ENCODE data around the gene ESYT1.

The ESYT1 gene

DNA sequence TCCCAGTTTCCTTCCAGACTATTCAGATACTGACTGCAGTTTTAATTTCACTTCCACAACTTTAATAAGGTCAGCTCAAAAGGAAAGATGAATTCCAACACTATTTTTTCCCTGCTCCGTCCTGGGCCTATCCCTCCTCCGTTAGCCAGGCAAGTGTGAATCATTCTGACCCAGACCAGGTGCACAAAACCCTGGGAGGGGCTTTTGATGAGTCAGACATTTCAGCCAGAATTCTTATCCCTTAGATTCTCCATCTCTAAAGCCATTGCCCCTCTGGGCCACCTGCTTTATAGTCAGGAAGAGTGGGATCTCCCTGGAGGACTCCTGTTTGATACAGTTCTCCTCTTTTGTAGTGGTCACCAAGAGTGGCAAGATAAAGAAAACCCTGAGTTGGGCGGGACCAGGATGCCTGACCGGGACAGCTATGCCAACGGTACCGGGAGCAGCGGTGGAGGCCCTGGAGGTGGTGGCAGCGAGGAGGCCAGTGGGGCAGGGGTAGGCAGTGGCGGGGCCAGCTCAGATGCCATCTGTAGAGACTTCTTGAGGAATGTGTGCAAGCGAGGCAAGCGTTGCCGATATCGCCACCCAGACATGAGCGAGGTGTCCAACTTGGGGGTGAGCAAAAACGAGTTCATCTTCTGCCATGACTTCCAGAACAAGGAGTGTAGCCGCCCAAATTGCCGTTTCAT lies 7.8 kb upstream of the ESYT1 start:
- intact Hi-C loops (cut with DNase I): loop anchor here (10.0 kb wide), 1 partner anchor 344 kb away; the partner anchor contains the start of gene SPRYD4
- no peak for DNase-seq

DNA sequence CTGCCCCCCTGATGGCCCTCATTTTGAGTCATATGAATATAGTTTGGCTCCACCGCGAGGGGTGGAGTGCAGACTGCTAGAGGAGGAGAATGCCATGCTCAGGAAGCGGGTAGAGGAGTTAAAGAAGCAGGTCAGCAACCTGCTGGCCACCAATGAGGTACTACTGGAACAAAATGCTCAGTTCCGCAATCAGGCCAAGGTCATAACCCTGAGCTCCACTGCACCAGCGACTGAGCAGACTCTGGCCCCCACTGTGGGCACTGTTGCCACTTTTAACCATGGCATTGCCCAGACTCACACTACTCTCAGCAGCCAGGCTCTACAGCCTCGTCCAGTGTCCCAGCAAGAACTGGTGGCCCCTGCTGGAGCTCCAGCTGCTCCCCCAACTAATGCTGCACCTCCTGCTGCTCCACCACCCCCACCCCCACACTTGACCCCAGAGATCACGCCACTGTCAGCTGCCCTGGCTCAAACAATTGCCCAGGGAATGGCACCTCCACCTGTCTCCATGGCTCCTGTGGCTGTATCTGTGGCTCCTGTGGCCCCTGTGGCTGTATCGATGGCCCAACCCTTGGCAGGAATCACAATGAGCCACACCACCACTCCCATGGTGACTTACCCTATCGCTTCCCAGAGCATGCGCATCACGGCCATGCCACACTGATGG lies 6.7 kb upstream of the ESYT1 start:
- DNase-seq: no peak
- intact Hi-C loops (cut with DNase I): loop anchor here (10.0 kb wide), 1 partner anchor 343 kb away; the partner anchor contains the start of gene SPRYD4

DNA sequence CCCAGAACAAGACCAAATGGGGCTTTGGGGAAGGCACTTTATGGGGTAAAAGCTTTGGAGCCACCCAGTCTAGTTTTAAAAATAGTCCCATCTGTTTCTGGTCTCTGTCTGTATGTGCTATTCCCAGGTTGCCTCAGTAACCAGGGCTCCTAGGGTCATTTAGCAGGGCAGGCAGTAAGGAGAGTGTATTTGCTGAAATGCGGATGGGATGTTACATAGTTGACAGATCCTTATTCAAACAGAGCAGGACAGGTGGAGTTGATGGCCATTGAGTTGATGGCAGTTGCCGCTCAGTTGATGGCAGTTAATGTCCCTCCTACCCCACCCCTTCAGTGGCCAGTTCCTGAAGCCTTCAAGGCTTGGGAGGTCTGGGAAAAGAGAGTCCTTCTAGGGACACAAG lies 5.4 kb upstream of the ESYT1 start:
- intact Hi-C loops (cut with DNase I): loop anchor here (10.0 kb wide), 1 partner anchor 342 kb away; the partner anchor contains the start of gene SPRYD4

DNA sequence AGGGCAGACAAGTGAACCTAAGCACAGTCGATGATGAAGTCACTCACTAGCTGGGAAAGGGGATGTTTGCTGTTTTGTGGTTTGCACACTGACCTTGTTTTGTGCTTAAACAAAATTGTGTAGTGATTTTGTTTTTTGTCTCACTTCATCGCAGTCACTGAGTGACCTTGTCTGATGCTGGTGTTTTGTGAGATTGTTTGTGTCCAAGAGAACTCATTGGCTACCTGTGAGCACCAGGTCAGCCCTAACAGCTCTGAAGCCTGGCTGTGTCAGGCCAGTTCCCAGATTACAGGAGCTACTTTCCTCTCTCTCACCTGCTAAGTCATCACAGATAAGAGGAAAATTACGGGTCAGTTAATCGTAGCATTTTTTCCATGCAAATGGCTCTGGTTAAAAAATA lies 3.9 kb upstream of the ESYT1 start:
- intact Hi-C loops (cut with DNase I): loop anchor here (10.0 kb wide), 1 partner anchor 341 kb away; the partner anchor contains the start of gene SPRYD4
- no peak for DNase-seq

More for the DNA sequence above, 5.4 kb upstream of the ESYT1 start:
- no peak for DNase-seq

DNA sequence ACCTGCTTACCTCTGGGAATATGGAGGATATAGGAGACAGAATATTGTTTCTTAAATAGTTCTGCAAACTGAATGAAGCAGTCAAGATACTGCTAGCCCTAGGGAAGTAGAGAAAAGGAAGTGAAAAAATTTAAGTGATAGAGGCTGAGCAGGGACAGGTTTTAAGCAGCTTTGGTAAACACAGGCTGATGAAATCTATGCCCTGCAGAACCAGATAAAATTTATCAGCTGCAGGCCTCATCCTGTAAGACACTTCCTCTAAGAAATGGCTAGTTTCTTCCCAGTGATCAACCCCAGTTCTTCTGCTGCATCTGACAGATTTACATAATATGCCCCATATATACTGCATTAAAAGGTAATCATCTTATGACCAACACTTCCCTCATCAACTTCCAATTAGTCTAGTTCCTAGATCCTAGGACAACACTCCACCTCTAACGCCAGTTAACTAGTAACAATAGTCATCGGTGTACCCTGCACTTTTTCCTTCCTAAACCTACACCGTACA lies 1.3 kb upstream of the ESYT1 start:
- no peak for DNase-seq
- intact Hi-C loops (cut with DNase I): loop anchor here (2.0 to 10.0 kb wide), 2 partner anchors 32 to 338 kb away; partner anchors contain the start of genes MYL6 and SPRYD4

DNA sequence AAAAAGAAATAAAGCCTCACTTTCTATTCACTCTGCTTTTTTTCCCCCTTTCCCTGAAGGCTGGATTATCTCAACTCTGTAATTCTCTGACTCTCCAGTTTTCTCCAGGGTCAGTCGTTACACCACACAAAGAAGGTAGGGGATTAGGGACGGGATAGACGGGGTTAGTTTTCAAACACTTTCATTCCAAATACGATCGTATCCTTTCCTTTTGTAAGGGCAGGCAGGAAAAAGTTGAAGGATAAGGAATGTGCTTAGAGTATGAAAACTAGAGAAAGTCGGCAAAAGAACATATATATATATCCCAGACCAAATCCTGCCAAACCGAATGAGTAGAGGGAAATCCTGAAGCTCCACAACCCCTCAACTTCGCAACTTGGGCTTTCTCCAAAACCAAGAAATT lies 581 bp upstream of the ESYT1 start:
- DNase-seq: no peak
- intact Hi-C loops (cut with DNase I): loop anchor here (2.0 to 10.0 kb wide), 2 partner anchors 31 to 337 kb away; partner anchors contain the start of genes MYL6 and SPRYD4

DNA sequence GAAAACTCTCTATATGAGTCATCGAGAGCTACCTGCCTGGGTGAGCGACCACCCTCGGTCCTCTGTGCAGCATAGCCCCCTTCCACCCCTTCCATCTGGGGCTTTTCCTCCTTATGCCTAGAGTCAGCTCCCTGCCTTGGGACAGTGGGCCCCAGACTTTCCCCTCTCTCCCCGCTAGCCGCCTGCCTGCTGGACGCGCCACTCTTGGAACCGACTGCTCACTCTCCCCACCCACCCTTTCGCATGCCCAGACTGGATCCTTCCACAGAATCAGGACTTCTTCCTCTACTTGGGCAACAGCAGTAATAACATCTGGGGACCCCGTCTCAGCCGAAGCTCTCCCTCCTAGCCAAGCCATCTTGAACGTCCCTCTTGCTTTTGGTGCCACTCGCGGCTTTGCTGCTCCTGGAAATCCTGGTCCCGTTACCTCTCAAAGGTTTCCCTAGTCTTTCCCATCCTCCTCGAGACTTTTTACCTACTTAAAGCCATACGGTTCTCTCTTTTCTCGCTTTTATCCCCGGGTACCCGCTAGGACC lies 671 bp downstream of the ESYT1 start:
- intact Hi-C loops (cut with DNase I): loop anchor here (10.0 kb wide), 1 partner anchor 336 kb away; the partner anchor contains the start of gene SPRYD4
- peak in 3 of 10 donors; percentile 15 to 28 (median 27) for DNase-seq

DNA sequence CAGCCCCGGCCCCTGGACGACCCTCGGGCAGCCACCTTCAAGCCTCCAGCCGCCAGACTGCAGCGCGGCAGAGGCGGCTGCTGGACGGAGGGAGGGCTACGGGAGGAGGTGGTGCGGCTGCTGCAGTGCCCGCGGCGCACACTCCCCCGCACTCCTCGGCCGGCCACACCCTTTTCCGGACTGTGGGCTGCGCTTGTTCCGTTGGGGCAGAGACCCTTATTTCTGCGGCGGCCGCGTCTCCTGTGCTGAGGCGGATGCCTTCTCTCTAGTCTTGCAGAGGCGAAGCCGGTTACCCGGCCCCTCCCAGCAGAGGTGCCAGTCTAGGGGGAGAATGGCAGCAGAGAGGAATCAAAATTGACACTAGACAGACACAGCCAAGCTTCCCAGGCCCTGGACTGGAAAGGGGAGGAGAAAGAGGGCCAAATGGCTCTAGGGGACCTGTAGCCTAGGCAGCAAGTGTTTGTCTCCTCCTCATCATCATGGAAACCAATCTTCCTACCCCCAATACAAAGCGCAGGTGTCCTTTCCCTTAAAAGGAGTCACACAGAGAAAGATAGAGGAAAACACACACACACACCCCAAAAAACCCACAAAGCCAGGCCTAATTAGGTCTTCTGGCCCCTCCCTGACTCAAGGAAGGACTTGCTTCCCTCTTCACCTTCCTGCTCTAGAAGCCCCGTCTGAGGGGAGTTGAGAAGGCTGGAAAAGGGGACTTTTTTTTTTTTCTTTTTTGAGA lies 1.3 kb downstream of the ESYT1 start:
- intact Hi-C loops (cut with DNase I): loop anchor here (10.0 kb wide), 1 partner anchor 335 kb away; the partner anchor contains the start of gene SPRYD4
- peak in 9 of 10 donors; percentile 33 to 92 (median 52) for DNase-seq

DNA sequence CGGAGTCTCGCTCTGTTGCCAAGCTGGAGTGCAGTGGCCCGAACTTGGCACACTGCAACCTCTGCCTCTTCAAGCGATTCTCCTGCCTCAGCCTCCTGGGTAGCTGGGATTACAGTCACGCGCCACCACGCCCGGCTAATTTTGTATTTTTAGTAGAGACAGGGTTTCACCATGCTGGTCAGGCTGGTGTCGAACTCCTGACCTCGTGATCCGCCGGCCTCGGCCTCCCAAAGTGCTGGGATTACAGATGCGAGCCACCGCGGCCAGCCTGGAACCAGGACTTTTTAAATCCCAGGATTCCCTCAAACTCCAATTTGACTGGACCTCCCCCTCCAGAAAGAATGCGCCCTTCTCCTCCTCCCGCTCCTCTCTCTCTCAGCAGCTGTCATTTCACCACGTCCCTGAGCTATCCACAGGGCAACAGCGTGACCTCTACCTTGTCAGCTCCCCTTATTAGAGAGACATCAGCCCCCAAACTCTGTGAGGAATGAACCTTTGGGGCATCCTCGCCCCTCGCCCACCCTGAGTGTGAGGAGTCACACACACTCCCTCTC lies 2.0 kb downstream of the ESYT1 start:
- no peak for DNase-seq
- intact Hi-C loops (cut with DNase I): loop anchor here (5.0 to 10.0 kb wide), 2 partner anchors 293 to 335 kb away; partner anchors contain the start of gene SPRYD4

DNA sequence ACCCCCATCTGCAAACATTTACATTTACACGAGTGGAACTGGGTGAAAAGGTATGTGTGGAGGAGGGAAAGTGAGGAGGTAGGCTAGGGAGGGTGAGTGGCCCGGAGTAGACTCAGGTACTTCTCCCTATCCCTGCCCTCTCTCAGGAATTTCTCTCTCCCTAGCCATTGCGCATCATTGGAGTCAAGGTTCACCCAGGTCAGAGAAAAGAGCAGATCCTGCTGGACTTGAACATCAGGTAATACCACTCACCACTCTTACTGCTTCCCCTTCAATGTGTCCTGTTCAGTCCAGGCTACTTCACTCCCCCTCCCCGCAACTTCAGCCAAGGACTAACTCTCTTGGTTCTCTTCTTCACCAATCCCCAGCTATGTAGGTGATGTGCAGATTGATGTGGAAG lies 2.8 kb downstream of the ESYT1 start:
- intact Hi-C loops (cut with DNase I): loop anchor here (5.0 kb wide), 1 partner anchor 294 kb away; no protein-coding TSS in a partner anchor
- no peak for DNase-seq

DNA sequence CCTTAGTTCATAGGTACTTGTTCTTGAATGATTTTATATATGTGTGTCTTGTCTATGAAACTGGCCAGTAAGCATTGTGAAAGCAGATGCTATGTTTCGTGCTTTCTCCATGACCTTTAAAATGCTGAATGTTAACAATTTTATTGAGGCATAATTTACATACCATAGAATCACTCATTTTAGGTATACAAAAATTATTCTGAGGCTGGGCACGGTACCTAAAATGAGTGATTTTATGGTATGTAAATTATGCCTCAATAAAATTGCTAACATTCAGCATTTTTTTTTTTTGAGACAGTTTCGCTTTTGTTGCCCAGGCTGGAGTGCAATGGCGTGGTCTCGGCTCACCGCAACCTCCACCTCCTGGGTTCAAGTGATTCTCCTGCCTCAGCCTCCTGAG lies 6.8 kb downstream of the ESYT1 start:
- DNase-seq: no peak
- intact Hi-C loops (cut with DNase I): loop anchor here (5.0 kb wide), 1 partner anchor 298 kb away; no protein-coding TSS in a partner anchor

DNA sequence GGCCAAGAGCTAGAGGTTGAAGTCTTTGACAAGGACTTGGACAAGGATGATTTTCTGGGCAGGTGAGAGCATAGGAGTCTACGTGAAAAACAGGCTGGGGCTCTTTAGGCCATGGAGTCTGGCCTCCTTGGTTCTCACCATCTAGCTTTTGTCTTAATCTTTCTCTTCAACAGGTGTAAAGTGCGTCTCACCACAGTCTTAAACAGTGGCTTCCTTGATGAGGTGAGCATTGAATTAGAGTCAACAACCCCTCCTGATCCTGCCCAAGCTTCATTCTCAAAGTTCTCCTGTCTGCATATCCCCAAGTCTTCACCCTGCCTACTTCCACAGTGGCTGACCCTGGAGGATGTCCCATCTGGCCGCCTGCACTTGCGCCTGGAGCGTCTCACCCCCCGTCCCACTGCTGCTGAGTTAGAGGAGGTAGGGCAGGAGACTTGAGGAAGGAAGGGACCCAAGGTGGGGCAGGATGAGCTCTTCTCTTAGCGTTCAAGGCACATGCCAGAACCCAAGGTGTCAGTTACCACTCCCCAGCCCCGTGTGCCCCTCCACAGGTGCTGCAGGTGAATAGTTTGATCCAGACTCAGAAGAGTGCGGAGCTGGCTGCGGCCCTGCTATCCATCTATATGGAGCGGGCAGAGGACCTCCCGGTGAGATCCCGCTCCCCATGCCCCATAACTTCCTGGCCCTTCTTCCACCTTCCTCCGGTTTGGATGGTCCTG lies 9.9 kb downstream of the ESYT1 start:
- intact Hi-C loops (cut with DNase I): no loop called here
- DNase-seq: peak in 1 of 10 donors; percentile 29

DNA sequence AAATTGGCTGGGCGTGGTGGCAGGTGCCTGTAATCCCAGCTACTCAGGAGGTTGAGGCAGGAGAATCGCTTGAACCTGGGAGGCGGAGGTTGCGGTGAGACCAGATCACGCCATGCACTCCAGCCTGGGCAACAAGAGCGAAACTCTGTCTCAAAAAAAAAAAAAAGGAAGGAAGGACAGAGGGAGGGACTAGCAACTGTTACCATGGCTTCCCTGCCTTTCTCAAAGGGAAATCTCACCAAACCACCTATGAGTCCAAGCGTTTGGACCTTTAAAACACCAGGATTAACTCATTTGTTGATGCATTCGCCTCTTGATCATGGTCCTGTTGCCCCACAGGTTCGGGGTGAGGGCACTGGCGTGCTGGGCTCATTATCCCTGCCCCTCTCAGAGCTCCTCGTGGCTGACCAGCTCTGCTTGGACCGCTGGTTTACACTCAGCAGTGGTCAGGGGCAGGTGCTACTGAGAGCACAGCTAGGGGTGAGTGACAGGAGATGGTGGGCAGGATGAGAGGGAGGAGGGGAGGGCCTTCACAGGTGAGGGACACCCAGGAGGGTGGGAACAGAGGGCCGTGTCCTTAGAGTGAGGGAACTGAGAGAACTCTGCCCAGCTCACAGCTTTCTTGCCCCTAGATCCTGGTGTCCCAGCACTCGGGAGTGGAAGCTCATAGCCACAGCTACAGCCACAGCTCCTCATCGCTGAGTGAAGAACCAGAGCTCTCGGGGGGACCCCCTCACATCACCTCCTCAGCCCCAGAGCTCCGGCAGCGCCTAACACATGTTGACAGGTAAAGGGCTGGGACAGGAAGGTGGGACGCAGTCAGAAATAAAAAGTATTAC lies 14.1 kb downstream of the ESYT1 start:
- DNase-seq: no peak
- intact Hi-C loops (cut with DNase I): no loop called here

DNA sequence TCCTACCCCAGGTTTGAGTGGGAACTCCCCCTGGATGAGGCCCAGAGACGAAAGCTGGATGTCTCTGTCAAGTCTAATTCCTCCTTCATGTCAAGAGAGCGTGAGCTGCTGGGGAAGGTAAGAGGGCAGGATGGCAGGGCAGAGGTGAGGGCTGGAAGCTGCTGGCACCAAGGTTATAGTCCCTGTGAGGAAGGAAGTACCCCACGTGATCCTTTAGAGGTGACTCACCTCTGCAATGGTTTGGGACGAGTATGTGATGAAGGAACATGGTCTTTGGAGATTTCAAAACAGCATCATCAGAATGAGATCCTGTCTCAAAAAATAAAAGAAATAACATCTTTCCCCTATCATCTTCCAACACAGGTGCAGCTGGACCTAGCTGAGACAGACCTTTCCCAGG lies 15.2 kb downstream of the ESYT1 start:
- intact Hi-C loops (cut with DNase I): no loop called here
- no peak for DNase-seq

DNA sequence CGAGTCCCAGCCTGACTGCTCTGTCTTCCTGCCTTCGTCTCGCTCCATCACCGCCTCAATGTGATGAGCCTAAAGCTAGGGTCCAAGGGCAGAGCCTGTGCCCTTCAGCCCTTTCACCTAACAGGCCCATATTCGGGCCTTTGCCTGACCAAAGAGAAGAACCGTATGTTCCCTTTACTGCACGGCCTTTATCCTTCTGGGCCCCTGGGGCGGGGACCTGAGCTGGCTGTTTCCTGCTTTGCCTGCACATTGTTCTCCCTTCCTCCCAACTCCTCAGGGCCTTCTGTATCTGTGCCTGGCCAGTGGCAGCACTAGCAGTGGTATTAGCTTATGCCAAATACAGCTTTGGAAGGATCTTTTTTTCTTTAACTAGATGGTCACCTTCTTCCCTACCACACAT lies 15.8 kb downstream of the ESYT1 start:
- no peak for DNase-seq

DNA sequence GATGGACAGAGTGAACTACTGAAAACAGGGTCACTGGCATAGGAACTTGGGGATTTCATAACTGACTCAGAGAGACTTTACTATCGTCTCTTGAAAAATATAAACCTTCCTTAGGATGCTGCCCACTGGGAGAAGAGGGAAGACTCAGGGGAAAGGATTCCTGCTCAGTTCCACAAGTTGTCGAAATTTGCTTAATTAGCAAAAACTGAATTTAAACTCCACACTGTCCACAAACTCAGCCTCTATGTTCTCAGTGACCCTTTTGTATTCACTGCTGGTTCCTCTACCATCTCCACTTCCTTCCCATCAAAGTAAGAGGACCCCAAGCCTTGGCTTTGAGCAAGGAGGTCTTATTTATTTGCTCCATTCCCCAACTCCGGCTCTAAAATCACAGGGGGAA lies 17.1 kb downstream of the ESYT1 start:
- intact Hi-C loops (cut with DNase I): no loop called here
- no peak for DNase-seq

More for the DNA sequence above, 15.8 kb downstream of the ESYT1 start:
- intact Hi-C loops (cut with DNase I): no loop called here

DNA sequence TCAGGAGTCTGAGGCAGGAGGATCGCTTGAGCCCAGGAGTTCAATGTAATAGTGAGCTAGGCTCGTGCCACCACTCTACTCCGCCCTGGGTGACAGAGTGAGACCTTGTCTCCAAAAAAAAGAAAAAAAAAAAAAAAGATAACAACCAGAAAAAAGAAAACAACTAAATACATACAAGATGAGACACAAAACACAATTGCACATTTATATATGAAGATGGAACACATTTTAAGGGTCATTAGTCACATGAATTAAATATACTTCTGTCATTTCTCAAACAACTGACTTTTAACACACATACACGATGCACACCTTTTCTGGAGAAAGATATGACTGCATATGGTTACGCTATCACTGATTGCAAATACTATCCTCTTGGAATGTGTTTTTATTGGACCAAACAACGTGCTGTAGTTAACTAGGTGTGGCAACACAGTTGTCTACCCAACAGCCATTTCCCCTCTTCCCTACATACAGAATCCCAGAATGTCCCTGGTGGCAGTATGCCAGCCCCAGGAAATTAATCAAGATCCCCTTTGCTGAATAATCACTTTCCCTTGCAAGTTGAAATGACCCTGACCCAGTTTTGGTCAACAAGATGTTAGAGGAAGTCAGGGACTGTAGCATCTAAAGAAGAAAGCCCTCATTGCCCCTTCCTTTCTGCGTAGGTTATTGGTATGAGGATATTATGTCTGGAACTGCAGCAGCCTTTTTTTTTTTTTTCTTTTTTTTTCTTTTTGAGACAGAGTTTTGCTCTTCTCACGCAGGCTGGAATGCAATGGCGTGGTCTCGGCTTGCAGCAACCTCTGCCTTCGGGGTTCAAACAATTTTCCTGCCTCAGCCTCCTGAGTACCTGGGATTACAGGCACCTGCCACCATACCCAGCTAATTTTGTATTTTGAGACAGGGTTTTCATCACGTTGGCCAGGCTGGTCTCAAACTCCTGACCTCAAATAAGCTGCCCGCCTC lies 18.7 kb downstream of the ESYT1 start:
- no peak for DNase-seq
- intact Hi-C loops (cut with DNase I): no loop called here
